Liver (tissue), 9 donors: ENCODE measurements around the gene TACC2. TPM values are rescaled to one million over a fixed set of nuclear protein-coding genes. Genes with fewer than 3 reads are reported as not detected.

Source experiments
- DNase-seq: peaks from one replicate; pipeline ENCODE4 v3.0.0-alpha.2; 2017; ENCODE audit warnings: low spot score
- H3K27ac ChIP-seq, 2 donors: one replicate each; pipeline ENCODE4 v1.7.0; 2013; ENCODE audit warnings: inconsistent platforms in 2 of 2, low read length in 2 of 2, control low read depth in 1 of 2, low read depth in 1 of 2, mild to moderate bottlenecking in 1 of 2
- H3K27me3 ChIP-seq, 4 donors: one replicate each; pipeline versions ENCODE4 v1.6.1 to v1.7.0; 2013; ENCODE audit warnings: low read length in 3 of 4, inconsistent platforms in 1 of 4, mild to moderate bottlenecking in 1 of 4, moderate library complexity in 1 of 4; ENCODE audit not compliant: control insufficient read depth in 4 of 4, insufficient read depth in 4 of 4
- H3K36me3 ChIP-seq, 4 donors: one replicate each; pipeline versions ENCODE4 v1.6.1 to v1.7.0; 2013; ENCODE audit warnings: low read length in 3 of 4, mild to moderate bottlenecking in 3 of 4, low read depth in 1 of 4, moderate library complexity in 1 of 4; ENCODE audit not compliant: control insufficient read depth in 4 of 4, insufficient read depth in 3 of 4
- H3K4me1 ChIP-seq, 4 donors: one replicate each; pipeline versions ENCODE4 v1.6.1 to v1.7.0; 2013; ENCODE audit warnings: low read length in 3 of 4, mild to moderate bottlenecking in 3 of 4, moderate library complexity in 1 of 4; ENCODE audit not compliant: control insufficient read depth in 4 of 4, insufficient read depth in 4 of 4
- H3K4me3 ChIP-seq, 3 donors: one replicate each; pipeline versions ENCODE4 v1.6.1 to v1.7.0; 2013; ENCODE audit warnings: low read length in 3 of 3, control low read depth in 1 of 3, low read depth in 1 of 3, mild to moderate bottlenecking in 1 of 3
- H3K9ac ChIP-seq, 2 donors: one replicate each; pipeline ENCODE4 v1.7.0; 2013; ENCODE audit warnings: low read length in 2 of 2, mild to moderate bottlenecking in 2 of 2, moderate library complexity in 2 of 2, control low read depth in 1 of 2, low read depth in 1 of 2
- H3K9me3 ChIP-seq, 4 donors: one replicate each; pipeline versions ENCODE4 v1.6.1 to v1.7.0; 2013; ENCODE audit warnings: low read length in 3 of 4; ENCODE audit not compliant: control insufficient read depth in 4 of 4
- ATF3 ChIP-seq: IDR thresholded peaks from 2 replicates; pipeline ENCODE4 v1.6.1; 2016; ENCODE audit warnings: antibody characterized with exemption
- CTCF ChIP-seq: fragments of 150-350 bp; IDR thresholded peaks from 2 replicates; pipeline ENCODE4 v1.5.1; 2017; ENCODE audit warnings: improper control_type of control experiment, low read depth, low read length; ENCODE audit not compliant: missing input control
- EGR1 ChIP-seq, 2 donors: IDR thresholded peaks; 2 replicates each; pipeline ENCODE4 v1.6.1; 2016 to 2018; ENCODE audit warnings: antibody characterized with exemption in 2 of 2, low read depth in 2 of 2
- FOXA1 ChIP-seq: IDR thresholded peaks from 2 replicates; pipeline ENCODE4 v1.6.1; 2016; ENCODE audit warnings: antibody characterized with exemption
- FOXA2 ChIP-seq: IDR thresholded peaks from 2 replicates; pipeline ENCODE4 v1.6.1; 2016; ENCODE audit warnings: antibody characterized with exemption
- GABPA ChIP-seq, 2 donors: IDR thresholded peaks in 1 of 2; conservative IDR thresholded peaks in 1 of 2; 2 replicates each; pipeline ENCODE4 v1.6.1; 2016; ENCODE audit warnings: antibody characterized with exemption in 2 of 2, mild to moderate bottlenecking in 1 of 2, moderate library complexity in 1 of 2
- HNF4A ChIP-seq, 2 donors: conservative IDR thresholded peaks; 2 replicates each; pipeline ENCODE4 v1.6.1; 2016; ENCODE audit warnings: antibody characterized with exemption in 2 of 2, mild to moderate bottlenecking in 2 of 2
- HNF4G ChIP-seq: IDR thresholded peaks from 2 replicates; pipeline ENCODE4 v1.6.1; 2016; ENCODE audit warnings: antibody characterized with exemption
- JUND ChIP-seq, 2 donors: IDR thresholded peaks; 2 replicates each; pipeline ENCODE4 v1.6.1; 2016; ENCODE audit warnings: antibody characterized with exemption in 2 of 2
- MAX ChIP-seq: IDR thresholded peaks from 2 replicates; pipeline ENCODE4 v1.6.1; 2016; ENCODE audit warnings: antibody characterized with exemption
- NR2F2 ChIP-seq: IDR thresholded peaks from 2 replicates; pipeline ENCODE4 v1.6.1; 2016; ENCODE audit warnings: antibody characterized with exemption
- RAD21 ChIP-seq, 2 donors: IDR thresholded peaks; 2 replicates each; pipeline ENCODE4 v1.6.1; 2016; ENCODE audit warnings: antibody characterized with exemption in 2 of 2, mild to moderate bottlenecking in 2 of 2
- REST ChIP-seq: IDR thresholded peaks from 2 replicates; pipeline ENCODE4 v1.6.1; 2016; ENCODE audit warnings: antibody characterized with exemption, mild to moderate bottlenecking
- RXRA ChIP-seq, 2 donors: IDR thresholded peaks; 2 replicates each; pipeline ENCODE4 v1.6.1; 2017 to 2018; ENCODE audit warnings: antibody characterized with exemption in 2 of 2, mild to moderate bottlenecking in 1 of 2
- SP1 ChIP-seq: IDR thresholded peaks from 2 replicates; pipeline ENCODE4 v1.6.1; 2018; ENCODE audit warnings: antibody characterized with exemption, mild to moderate bottlenecking
- TAF1 ChIP-seq: conservative IDR thresholded peaks from 2 replicates; pipeline ENCODE4 v1.6.1; 2016; ENCODE audit warnings: antibody characterized with exemption, mild to moderate bottlenecking
- YY1 ChIP-seq: IDR thresholded peaks from 2 replicates; pipeline ENCODE4 v1.6.1; 2016; ENCODE audit warnings: antibody characterized with exemption, mild to moderate bottlenecking
- ZBTB33 ChIP-seq: IDR thresholded peaks from 2 replicates; pipeline ENCODE4 v1.6.1; 2016; ENCODE audit warnings: antibody characterized with exemption
- WGBS: extraction: QIAGEN DNeasy Blood & Tissue Kit; methylation state at CpG from one replicate; pipeline ENCODE4 v1.1.7; 2013; 5-methylcytosine and 5-hydroxymethylcytosine counted together
- polyA plus RNA-seq, 2 donors: library from polyadenylated mRNA; stranded (reverse) in 1 of 2; unstranded in 1 of 2; fragments of 200-250 nt in 1 of 2; fragments of >200 nt in 1 of 2; fragmentation: Nextera tagmentation in 1 of 2; extraction: Ambion mirVana in 1 of 2; gene quantifications; one replicate each; pipeline versions ENCODE4 v1.2.1 to v1.2.3, GENCODE V29; 2013 to 2015
- total RNA-seq, 2 donors: library from RNA; depleted of rRNA; stranded (reverse); fragments of >200 nt; gene quantifications; one replicate each; pipeline ENCODE4 v1.2.3, GENCODE V29; 2014
- donor health status: healthy.
- donor health status: healthy.
- donor health status: healthy.
- donor health status: healthy.
- donor health status: healthy.

Gene TACC2
- total and polyA plus RNA-seq, 4 donors = 1.5 to 9.1 (median 7.8) TPM

GRCh38 chr10:122045212-122045611, 56.2 kb downstream of the TACC2 start:
- H3K9ac ChIP-seq = peak overlapping the region in 1 of 2 donors; percentile 39
- WGBS = 93% methylated on average over 5 of the region's 5 CpGs

More at GRCh38 chr10:122045212-122045611, 56.2 kb downstream of the TACC2 start:
- Histone ChIP-seq H3K4me3 (no peak overlapping the region), H3K4me1 (peaks cover 4 to 12% (median 11%) of the 10 kb centered on the region in 4 donors), H3K9me3 (no peaks in the 10 kb centered on the region), H3K27me3 (no peaks in the 10 kb centered on the region), H3K36me3 (no peaks in the 10 kb centered on the region), H3K27ac (peak overlapping the region; percentile 16 to 79)
- no peak for TF ChIP-seq ATF3
- TF ChIP-seq FOXA2 = no peak
- no peak for TF ChIP-seq CTCF
- TF ChIP-seq REST = no peak
- TF ChIP-seq RAD21 (IDR thresholded peaks at IDR 0.05) = no peak
- no peak for TF ChIP-seq YY1
- TF ChIP-seq NR2F2 = no peak
- TF ChIP-seq FOXA1 = no peak
- TF ChIP-seq ZBTB33 = no peak
- TF ChIP-seq HNF4A (conservative IDR thresholded peaks at IDR 0.05) = no peak
- TF ChIP-seq RXRA (IDR thresholded peaks at IDR 0.05) = no peak
- TF ChIP-seq HNF4G = no peak
- no peak for TF ChIP-seq TAF1
- no peak for TF ChIP-seq EGR1 (IDR thresholded peaks at IDR 0.05; ENCODE audit: low read depth in 2 of 2)
- TF ChIP-seq MAX = no peak
- TF ChIP-seq JUND (IDR thresholded peaks at IDR 0.05) = no peak
- TF ChIP-seq GABPA (IDR thresholded peaks at IDR 0.05 in 1 of 2, conservative IDR thresholded peaks at IDR 0.05 in 1 of 2) = no peak
- no peak for TF ChIP-seq SP1
- DNase-seq = no peak
